HCT116 (cell line): Measurements from ENCODE around the gene RIPK4. TPM values are rescaled to one million over a fixed set of nuclear protein-coding genes. Genes with fewer than 3 reads are reported as not detected.

Experiments used
- ATAC-seq: fragments of 200-7000 bp; cut with Tn5 transposase; 2 replicates; pipeline ENCODE4 v1.9.1; 2020; ENCODE audit warnings: mild to moderate bottlenecking, moderate library complexity
- BruUV-seq: library from RNA; stranded (reverse); fragments of 400-500 nt; replicated peaks from 2 replicates; lab custom pipeline; 2021; lab: Mats Ljungman, UMichigan
- CTCF ChIA-PET: fragments of 300-600 bp; sonication (Branson Sonifier 250); formaldehyde crosslinking; loops from one replicate; lab custom pipeline; 2021; ENCODE audit warnings: antibody characterized with exemption; lab: Charles Lee
- POLR2A ChIA-PET: fragments of 300-600, 350-600 bp; sonication (Branson Sonifier 250); formaldehyde crosslinking; loops from one replicate; lab custom pipeline; 2021; ENCODE audit warnings: antibody characterized with exemption; lab: Charles Lee
- RAD21 ChIA-PET, 2 experiments: fragments of 300-600 bp; sonication (Branson Sonifier 250); formaldehyde crosslinking; loops; one replicate each; lab custom pipeline; 2023; ENCODE audit warnings: low total read pairs in 2 of 2; ENCODE audit not compliant: uncharacterized antibody in 2 of 2, unreplicated experiment in 2 of 2, low non-redundant PET in 1 of 2; lab: Charles Lee
- DNase-seq: peaks from one replicate; pipeline ENCODE4 v3.0.0-alpha.2; 2010; ENCODE audit warnings: low read depth, low spot score
- H2AFZ ChIP-seq: fragments of 200-600 bp; shearing (Covaris generic), sonication (generic); 2 replicates; pipeline ENCODE4 v1.6.1; 2017; ENCODE audit warnings: low read depth, mixed run types, mixed read lengths, antibody characterized with exemption, low read length; ENCODE audit not compliant: poor library complexity, severe bottlenecking
- H3K27ac ChIP-seq: 2 replicates; pipeline ENCODE4 v1.5.1; 2012; ENCODE audit warnings: low read depth, low read length
- H3K27me3 ChIP-seq: fragments of 200-600 bp; sonication (generic); 2 replicates; pipeline ENCODE4 v1.6.1; 2016; ENCODE audit warnings: mixed run types, low read length, mixed read lengths; ENCODE audit not compliant: insufficient read depth
- H3K36me3 ChIP-seq, 2 experiments: fragments of 200-500 bp in 1 of 2; fragments of 200-600 bp in 1 of 2; sonication (Bioruptor generic) in 1 of 2; sonication (generic) in 1 of 2; 2 replicates each; pipeline versions ENCODE4 v1.5.1 to v1.6.1; 2014 to 2016; ENCODE audit warnings: low read length in 2 of 2, inconsistent platforms in 1 of 2, mixed read lengths in 1 of 2, mixed run types in 1 of 2; ENCODE audit not compliant: insufficient read depth in 2 of 2, control insufficient read depth in 1 of 2
- H3K4me1 ChIP-seq, 2 experiments: fragments of 200-600 bp in 1 of 2; sonication (generic) in 1 of 2; 2 replicates each; pipeline versions ENCODE4 v1.5.1 to v1.6.1; 2012 to 2017; ENCODE audit warnings: low read length in 2 of 2, inconsistent platforms in 1 of 2, mild to moderate bottlenecking in 1 of 2, mixed read lengths in 1 of 2, mixed run types in 1 of 2, moderate library complexity in 1 of 2; ENCODE audit not compliant: insufficient read depth in 2 of 2, control insufficient read depth in 1 of 2
- H3K4me2 ChIP-seq: fragments of 200-600 bp; sonication (generic); 2 replicates; pipeline ENCODE4 v1.6.1; 2017; ENCODE audit warnings: mixed run types, low read length, mixed read lengths
- H3K4me3 ChIP-seq, 2 experiments: fragments of 200-600 bp in 1 of 2; sonication (generic) in 1 of 2; replicated peaks in 1 of 2; 2 replicates each; pipeline ENCODE4 v1.5.1; 2011 to 2016; ENCODE audit warnings: low read length in 2 of 2, control low read depth in 1 of 2, low read depth in 1 of 2, mild to moderate bottlenecking in 1 of 2, mixed read lengths in 1 of 2, mixed run types in 1 of 2
- H3K79me2 ChIP-seq: fragments of 200-600 bp; sonication (generic); 2 replicates; pipeline ENCODE4 v1.6.1; 2017; ENCODE audit warnings: mild to moderate bottlenecking, mixed run types, low read length, moderate library complexity, mixed read lengths; ENCODE audit not compliant: insufficient read depth
- H3K9ac ChIP-seq: fragments of 200-600 bp; sonication (generic); 2 replicates; pipeline ENCODE4 v1.6.1; 2016; ENCODE audit warnings: low read length, mixed read lengths
- H3K9me2 ChIP-seq: fragments of 200-600 bp; sonication (generic), shearing (Covaris generic); 2 replicates; pipeline ENCODE4 v1.6.1; 2017; ENCODE audit warnings: mixed run types, mild to moderate bottlenecking, moderate library complexity; ENCODE audit not compliant: insufficient read depth
- H3K9me3 ChIP-seq, 2 experiments: fragments of 200-500 bp in 1 of 2; fragments of 200-600 bp in 1 of 2; sonication (Bioruptor generic) in 1 of 2; sonication (generic) in 1 of 2; 2 replicates each; pipeline ENCODE4 v1.6.1; 2014 to 2017; ENCODE audit warnings: low read length in 2 of 2, mixed read lengths in 2 of 2, inconsistent platforms in 1 of 2, low read depth in 1 of 2, mild to moderate bottlenecking in 1 of 2, mixed run types in 1 of 2, moderate library complexity in 1 of 2; ENCODE audit not compliant: control insufficient read depth in 1 of 2, insufficient read depth in 1 of 2
- H4K20me1 ChIP-seq: fragments of 200-600 bp; sonication (generic), shearing (Covaris generic); 2 replicates; pipeline ENCODE4 v1.6.1; 2017; ENCODE audit warnings: mixed run types, mild to moderate bottlenecking, moderate library complexity; ENCODE audit not compliant: insufficient read depth
- ATF3 ChIP-seq: IDR thresholded peaks from 2 replicates; pipeline ENCODE4 v1.6.1; 2012
- CBX3 ChIP-seq: IDR thresholded peaks from 2 replicates; pipeline ENCODE4 v1.6.1; 2012; ENCODE audit warnings: low read depth
- CEBPB ChIP-seq: IDR thresholded peaks from 2 replicates; pipeline ENCODE4 v1.6.1; 2012; ENCODE audit warnings: low read depth
- EGR1 ChIP-seq: IDR thresholded peaks from 2 replicates; pipeline ENCODE4 v1.6.1; 2012; ENCODE audit warnings: low read depth
- ELF1 ChIP-seq: IDR thresholded peaks from 2 replicates; pipeline ENCODE4 v1.6.1; 2012; ENCODE audit warnings: low read depth, borderline replicate concordance
- EZH2 ChIP-seq: fragments of 200-600 bp; sonication (generic); IDR thresholded peaks from 2 replicates; pipeline ENCODE4 v1.6.1; 2017; ENCODE audit warnings: antibody characterized with exemption, mixed run types
- EZH2phosphoT487 ChIP-seq: fragments of 200-600 bp; IDR thresholded peaks from 2 replicates; pipeline ENCODE4 v1.6.1; 2018; ENCODE audit warnings: antibody characterized with exemption, borderline replicate concordance
- FOSL1 ChIP-seq: IDR thresholded peaks from 2 replicates; pipeline ENCODE4 v1.6.1; 2012; ENCODE audit warnings: low read depth
- JUND ChIP-seq: IDR thresholded peaks from 2 replicates; pipeline ENCODE4 v1.6.1; 2012
- MAX ChIP-seq: IDR thresholded peaks from 2 replicates; pipeline ENCODE4 v1.6.1; 2012
- POLR2A ChIP-seq: IDR thresholded peaks from 2 replicates; pipeline ENCODE4 v1.7.0; 2011; ENCODE audit warnings: borderline replicate concordance; ENCODE audit not compliant: insufficient read depth, insufficient read length; ENCODE audit errors: extremely low read depth
- POLR2AphosphoS5 ChIP-seq: IDR thresholded peaks from 2 replicates; pipeline ENCODE4 v1.6.1; 2011; ENCODE audit warnings: mild to moderate bottlenecking, low read depth, low read length, moderate library complexity
- RAD21 ChIP-seq: IDR thresholded peaks from 2 replicates; pipeline ENCODE4 v1.6.1; 2012; ENCODE audit warnings: low read depth, mild to moderate bottlenecking
- SIN3A ChIP-seq: IDR thresholded peaks from 2 replicates; pipeline ENCODE4 v1.6.1; 2012; ENCODE audit warnings: low read depth
- SP1 ChIP-seq: IDR thresholded peaks from 2 replicates; pipeline ENCODE4 v1.6.1; 2012; ENCODE audit warnings: low read depth
- SRF ChIP-seq: IDR thresholded peaks from 2 replicates; pipeline ENCODE4 v1.6.1; 2012; ENCODE audit warnings: low read depth
- YY1 ChIP-seq: IDR thresholded peaks from 2 replicates; pipeline ENCODE4 v1.6.1; 2011; ENCODE audit warnings: low read length, low read depth, moderate library complexity, mild to moderate bottlenecking; ENCODE audit not compliant: insufficient replicate concordance; ENCODE audit errors: extremely low read depth
- intact Hi-C: fragments of 100-400 bp; cut with micrococcal nuclease; formaldehyde crosslinking; loops from 2 replicates; pipeline ENCODE4 v1.10.0; 2022
- total RNA-seq: library from RNA; stranded (reverse); gene quantifications from one replicate; pipeline ENCODE4 v1.2.1, GENCODE V29; 2021; ENCODE audit not compliant: unreplicated experiment
- TF ChIP-seq, protein P1 (sequence below), 3 experiments: fragments of 200-600 bp in 1 of 3; sonication (generic) in 1 of 3; IDR thresholded peaks in 2 of 3; conservative IDR thresholded peaks in 1 of 3; 2 replicates each; pipeline ENCODE4 v1.5.1; 2012 to 2017; ENCODE audit warnings: low read depth in 2 of 3, low read length in 2 of 3, antibody characterized with exemption in 1 of 3, borderline replicate concordance in 1 of 3, control low read depth in 1 of 3, mild to moderate bottlenecking in 1 of 3, mixed read lengths in 1 of 3, mixed run types in 1 of 3, moderate library complexity in 1 of 3; ENCODE audit not compliant: insufficient read depth in 1 of 3
- TF ChIP-seq, protein P2 (sequence below): IDR thresholded peaks from 2 replicates; pipeline ENCODE4 v1.6.1; 2011; ENCODE audit warnings: mild to moderate bottlenecking, low read length, moderate library complexity; ENCODE audit not compliant: insufficient replicate concordance; ENCODE audit errors: extremely low read depth

The RIPK4 gene
- total RNA-seq, 1 experiment from 2014 or later = 9.9 TPM

GRCh38 chr21:41804381-41804780 is 37.5 kb upstream of the RIPK4 start:
- no TSS peak for BruUV-seq
- no peak for DNase-seq
- H3K36me3 ChIP-seq = peaks cover 0 to 18% of the 10 kb centered on the region in 2 experiments; a peak in 2 of 4 replicates

More at GRCh38 chr21:41804381-41804780, 37.5 kb upstream of the RIPK4 start:
- Histone ChIP-seq H3K4me2 (no peak overlapping the region), H3K27me3 (no peaks in the 10 kb centered on the region), H3K9me3 (no peaks in the 10 kb centered on the region; a peak in 1 of 4 replicates), H3K9me2 (no peaks in the 10 kb centered on the region), H3K79me2 (no peaks in the 10 kb centered on the region), H3K9ac (no peak overlapping the region), H3K4me1 (no peaks in the 10 kb centered on the region), H2AFZ (no peak overlapping the region), H4K20me1 (no peaks in the 10 kb centered on the region), H3K4me3 (no peak overlapping the region), H3K27ac (no peak overlapping the region)
- ATAC-seq = no peak
- ChIA-PET CTCF (no interaction called here), POLR2A (no interaction called here), RAD21 (no interaction called here)
- TF ChIP-seq EZH2 (no peak), YY1 (no peak), FOSL1 (no peak), SRF (no peak), ATF3 (no peak), EGR1 (no peak), JUND (no peak), SIN3A (no peak), MAX (no peak), CBX3 (no peak), EZH2phosphoT487 (no peak), POLR2AphosphoS5 (no peak), RAD21 (no peak), SP1 (no peak), POLR2A (no peak), CEBPB (no peak), ELF1 (no peak)
- TF ChIP-seq, protein P1, sequence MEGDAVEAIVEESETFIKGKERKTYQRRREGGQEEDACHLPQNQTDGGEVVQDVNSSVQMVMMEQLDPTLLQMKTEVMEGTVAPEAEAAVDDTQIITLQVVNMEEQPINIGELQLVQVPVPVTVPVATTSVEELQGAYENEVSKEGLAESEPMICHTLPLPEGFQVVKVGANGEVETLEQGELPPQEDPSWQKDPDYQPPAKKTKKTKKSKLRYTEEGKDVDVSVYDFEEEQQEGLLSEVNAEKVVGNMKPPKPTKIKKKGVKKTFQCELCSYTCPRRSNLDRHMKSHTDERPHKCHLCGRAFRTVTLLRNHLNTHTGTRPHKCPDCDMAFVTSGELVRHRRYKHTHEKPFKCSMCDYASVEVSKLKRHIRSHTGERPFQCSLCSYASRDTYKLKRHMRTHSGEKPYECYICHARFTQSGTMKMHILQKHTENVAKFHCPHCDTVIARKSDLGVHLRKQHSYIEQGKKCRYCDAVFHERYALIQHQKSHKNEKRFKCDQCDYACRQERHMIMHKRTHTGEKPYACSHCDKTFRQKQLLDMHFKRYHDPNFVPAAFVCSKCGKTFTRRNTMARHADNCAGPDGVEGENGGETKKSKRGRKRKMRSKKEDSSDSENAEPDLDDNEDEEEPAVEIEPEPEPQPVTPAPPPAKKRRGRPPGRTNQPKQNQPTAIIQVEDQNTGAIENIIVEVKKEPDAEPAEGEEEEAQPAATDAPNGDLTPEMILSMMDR (IDR thresholded peaks at IDR 0.05 in 2 of 3, conservative IDR thresholded peaks at IDR 0.05 in 1 of 3; ENCODE audit: borderline replicate concordance in 1 of 3, insufficient read depth in 1 of 3, low read depth in 2 of 3, low read length in 2 of 3) = no peak
- TF ChIP-seq, protein P2, sequence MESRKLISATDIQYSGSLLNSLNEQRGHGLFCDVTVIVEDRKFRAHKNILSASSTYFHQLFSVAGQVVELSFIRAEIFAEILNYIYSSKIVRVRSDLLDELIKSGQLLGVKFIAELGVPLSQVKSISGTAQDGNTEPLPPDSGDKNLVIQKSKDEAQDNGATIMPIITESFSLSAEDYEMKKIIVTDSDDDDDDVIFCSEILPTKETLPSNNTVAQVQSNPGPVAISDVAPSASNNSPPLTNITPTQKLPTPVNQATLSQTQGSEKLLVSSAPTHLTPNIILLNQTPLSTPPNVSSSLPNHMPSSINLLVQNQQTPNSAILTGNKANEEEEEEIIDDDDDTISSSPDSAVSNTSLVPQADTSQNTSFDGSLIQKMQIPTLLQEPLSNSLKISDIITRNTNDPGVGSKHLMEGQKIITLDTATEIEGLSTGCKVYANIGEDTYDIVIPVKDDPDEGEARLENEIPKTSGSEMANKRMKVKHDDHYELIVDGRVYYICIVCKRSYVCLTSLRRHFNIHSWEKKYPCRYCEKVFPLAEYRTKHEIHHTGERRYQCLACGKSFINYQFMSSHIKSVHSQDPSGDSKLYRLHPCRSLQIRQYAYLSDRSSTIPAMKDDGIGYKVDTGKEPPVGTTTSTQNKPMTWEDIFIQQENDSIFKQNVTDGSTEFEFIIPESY = no peak
- intact Hi-C loops = no loop called here
